Duodenal mucosa (tissue), 2 donors: Measurements from ENCODE around the gene SNRNP27.
"Not testable (repeated sequence)": the region's sequence is repeated elsewhere in the genome, so short reads cannot be mapped to it uniquely, and the experiment has no call there.

Source experiments
- H3K27ac ChIP-seq: one replicate; pipeline ENCODE4 v1.7.0; 2013; ENCODE audit warnings: low read depth, low read length
- H3K27me3 ChIP-seq, 2 donors: one replicate each; pipeline ENCODE4 v1.7.0; 2013; ENCODE audit warnings: low read length in 2 of 2, control low read depth in 1 of 2; ENCODE audit not compliant: insufficient read depth in 2 of 2, control insufficient read depth in 1 of 2
- H3K36me3 ChIP-seq, 2 donors: one replicate each; pipeline ENCODE4 v1.7.0; 2013; ENCODE audit warnings: low read length in 2 of 2, control low read depth in 1 of 2; ENCODE audit not compliant: insufficient read depth in 2 of 2, control insufficient read depth in 1 of 2
- H3K4me1 ChIP-seq, 2 donors: one replicate each; pipeline ENCODE4 v1.7.0; 2013; ENCODE audit warnings: low read length in 2 of 2, control low read depth in 1 of 2; ENCODE audit not compliant: insufficient read depth in 2 of 2, control insufficient read depth in 1 of 2
- H3K4me3 ChIP-seq, 2 donors: one replicate each; pipeline ENCODE4 v1.7.0; 2013; ENCODE audit warnings: low read length in 2 of 2, low read depth in 1 of 2
- H3K9ac ChIP-seq, 2 donors: one replicate each; pipeline ENCODE4 v1.7.0; 2013; ENCODE audit warnings: low read length in 2 of 2, low read depth in 1 of 2
- H3K9me3 ChIP-seq, 2 donors: one replicate each; pipeline ENCODE4 v1.7.0; 2013; ENCODE audit warnings: low read length in 2 of 2, control low read depth in 1 of 2; ENCODE audit not compliant: control insufficient read depth in 1 of 2

Gene SNRNP27

DNA sequence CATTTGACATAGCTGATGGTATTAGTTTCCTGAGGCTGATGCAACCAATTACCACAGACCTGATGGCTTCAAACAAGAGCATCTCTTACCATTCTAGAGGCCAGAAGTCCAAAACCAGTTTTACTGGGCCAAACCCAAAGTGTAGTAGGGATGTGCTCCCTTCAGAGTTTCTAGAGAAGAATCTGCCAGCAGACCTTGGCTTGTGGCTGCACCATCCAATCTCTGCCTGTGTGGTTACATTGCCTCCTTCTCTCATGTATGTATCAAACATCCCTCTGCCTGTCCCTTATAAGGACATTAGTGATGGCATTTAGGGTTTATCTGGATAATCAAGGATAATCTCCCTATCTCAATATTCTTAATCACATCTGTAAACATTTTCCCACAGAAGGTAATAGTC is 4.5 kb upstream of the SNRNP27 start:
- H3K9ac ChIP-seq: no peak overlapping the region
- H3K9me3 ChIP-seq: no peaks in the 10 kb centered on the region
- no peak overlapping the region for H3K27ac ChIP-seq
- H3K4me1 ChIP-seq: peaks cover 0 to 3% of the 10 kb centered on the region in 2 donors
- H3K27me3 ChIP-seq: no peaks in the 10 kb centered on the region
- H3K36me3 ChIP-seq: no peaks in the 10 kb centered on the region
- H3K4me3 ChIP-seq: no peak overlapping the region

DNA sequence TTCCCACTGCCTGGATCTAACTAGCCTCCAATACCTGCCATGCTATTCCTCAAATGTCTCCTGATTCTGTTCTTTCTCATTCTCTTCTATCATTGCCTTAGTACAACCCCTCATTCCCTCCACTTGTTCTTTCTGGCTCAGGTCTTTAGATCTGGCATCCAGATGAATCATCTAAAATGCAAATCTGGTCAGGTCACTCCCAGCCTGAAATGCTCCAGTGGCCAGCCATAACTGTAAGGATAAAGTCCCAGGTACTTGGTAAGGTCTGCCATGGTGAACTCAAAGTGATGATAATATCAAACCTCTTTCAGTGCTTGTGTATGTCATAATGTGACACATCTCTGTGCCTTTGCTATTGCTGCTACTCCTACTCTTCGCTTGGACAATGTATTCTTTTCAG is 2.9 kb upstream of the SNRNP27 start:
- H3K4me1 ChIP-seq: peaks cover 8 to 10% of the 10 kb centered on the region in 2 donors
- H3K4me3 ChIP-seq: no peak overlapping the region
- H3K9me3 ChIP-seq: no peaks in the 10 kb centered on the region
- H3K9ac ChIP-seq: no peak overlapping the region
- no peak overlapping the region for H3K27ac ChIP-seq
- no peaks in the 10 kb centered on the region for H3K27me3 ChIP-seq
- peaks cover 0 to under 1% of the 10 kb centered on the region in 2 donors for H3K36me3 ChIP-seq

DNA sequence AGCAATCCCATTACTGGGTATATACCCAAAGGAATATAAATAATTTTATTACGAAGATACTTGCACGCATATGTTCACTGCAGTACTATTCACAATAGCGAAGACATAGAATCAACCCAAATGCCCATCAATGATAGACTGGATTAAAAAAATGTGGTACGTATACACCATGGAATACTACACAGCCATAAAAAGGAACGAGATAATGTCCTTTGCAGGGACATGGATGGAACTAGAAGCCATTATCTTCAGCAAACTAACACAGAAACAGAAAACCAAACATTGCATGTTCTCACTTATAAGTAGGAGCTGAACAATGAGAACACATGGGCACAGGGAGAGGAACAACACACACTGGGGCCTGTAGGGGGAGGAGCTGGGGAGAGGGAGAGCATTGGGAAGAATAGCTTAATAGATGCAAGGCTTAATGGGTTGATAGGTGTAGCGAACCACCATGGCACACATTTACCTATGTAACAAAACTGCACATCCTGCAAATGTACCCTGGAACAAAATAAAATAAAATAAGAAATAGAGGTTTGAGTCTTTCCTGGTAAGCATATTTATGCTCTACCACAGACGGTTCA is 825 bp upstream of the SNRNP27 start:
- not testable (repeated sequence) for H3K27me3 ChIP-seq, H3K27ac ChIP-seq, H3K9ac ChIP-seq, H3K9me3 ChIP-seq
- Histone ChIP-seq H3K36me3 (peaks cover 18 to 21% of the 10 kb centered on the region in 2 donors), H3K4me1 (peaks cover 8 to 10% of the 10 kb centered on the region in 2 donors), H3K4me3 (peak overlapping the region in 1 of 2 donors; percentile 94)

DNA sequence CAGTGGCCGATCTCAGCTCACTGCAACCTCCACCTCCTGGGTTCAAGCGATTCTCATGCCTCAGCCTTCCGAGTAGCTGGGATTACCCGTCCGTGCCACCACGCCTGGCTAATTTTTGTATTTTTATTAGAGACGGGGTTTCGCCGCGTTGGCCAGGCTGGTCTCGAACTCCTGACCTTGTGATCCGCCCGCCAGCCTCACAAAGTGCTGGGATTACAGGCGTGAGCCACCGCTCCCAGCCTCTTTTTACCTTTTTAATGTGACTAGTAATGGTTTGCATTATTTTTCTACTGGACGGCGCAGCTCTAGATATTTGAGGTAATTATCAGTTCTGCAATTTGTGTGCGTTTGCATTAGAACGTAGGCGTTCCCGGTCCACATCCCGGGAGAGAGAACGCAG is 981 bp downstream of the SNRNP27 start:
- Histone ChIP-seq H3K9ac (peak overlapping the region; percentile 76 to 91), H3K4me3 (peak overlapping the region; percentile 80 to 94), H3K4me1 (peaks cover 8 to 10% of the 10 kb centered on the region in 2 donors), H3K36me3 (peaks cover 20 to 31% of the 10 kb centered on the region in 2 donors)
- H3K27me3 ChIP-seq, H3K9me3 ChIP-seq, H3K27ac ChIP-seq: not testable (repeated sequence)

DNA sequence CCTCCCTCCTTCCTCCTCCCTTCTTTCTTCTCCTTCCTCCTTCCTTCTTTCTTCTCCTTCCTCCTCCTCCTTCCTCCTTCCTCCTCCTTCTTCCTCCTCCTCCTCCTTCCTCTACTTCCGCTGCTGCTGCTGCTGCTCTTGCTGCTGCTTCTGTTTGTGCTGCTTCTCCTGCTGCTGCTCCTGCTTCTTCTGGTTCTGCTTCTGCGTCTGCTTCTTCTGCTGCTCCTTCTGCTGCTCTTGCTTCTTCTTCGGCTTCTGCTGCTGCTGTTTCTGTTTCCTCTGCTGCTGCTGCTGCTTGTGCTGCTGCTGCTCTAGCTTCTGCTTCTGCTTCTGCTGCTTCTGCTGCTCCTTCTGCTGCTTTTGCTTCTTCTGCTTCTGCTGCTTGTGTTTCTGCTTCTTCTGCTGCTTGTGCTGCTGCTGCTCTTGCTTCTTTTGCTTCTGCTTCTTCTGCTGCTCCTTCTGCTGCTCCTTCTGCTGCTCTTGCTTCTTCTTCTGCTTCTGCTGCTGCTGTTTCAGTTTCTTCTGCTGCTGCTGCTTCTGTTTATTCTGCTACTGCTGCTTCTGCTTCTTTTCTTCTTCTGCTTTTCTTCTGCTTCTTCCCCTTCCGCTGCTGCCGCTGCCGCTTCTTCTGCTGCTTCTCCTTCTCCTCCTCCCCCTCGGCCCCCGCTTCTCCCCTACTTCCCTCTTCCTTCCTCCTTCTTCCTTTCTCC is 8.6 kb downstream of the SNRNP27 start:
- Histone ChIP-seq H3K9ac (peak overlapping the region in 1 of 2 donors; percentile 43), H3K4me3 (peak overlapping the region in 1 of 2 donors; percentile 50), H3K27me3 (no peaks in the 10 kb centered on the region), H3K36me3 (peaks cover 27 to 67% of the 10 kb centered on the region in 2 donors), H3K4me1 (peaks cover 0 to 4% of the 10 kb centered on the region in 2 donors), H3K9me3 (no peaks in the 10 kb centered on the region), H3K27ac (no peak overlapping the region)

DNA sequence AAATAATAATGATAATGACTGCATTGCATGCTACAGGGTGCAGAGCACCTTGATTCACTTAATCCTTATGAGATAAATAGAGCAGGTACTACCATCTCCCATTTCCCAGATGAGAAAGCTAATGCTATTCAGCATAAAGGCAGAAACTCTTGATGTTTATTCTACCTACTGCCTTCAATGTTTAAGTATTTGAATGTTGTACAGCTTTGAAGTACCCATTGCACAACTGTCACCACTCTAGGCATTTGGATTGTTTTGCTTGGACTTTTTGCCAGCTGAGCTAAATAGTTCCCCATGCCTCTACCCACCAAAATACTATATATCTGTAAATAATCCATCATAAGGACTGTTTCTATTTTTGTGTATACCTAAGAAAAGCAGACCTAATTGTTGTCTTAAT is 13.5 kb downstream of the SNRNP27 start:
- Histone ChIP-seq H3K36me3 (peaks cover 9 to 58% of the 10 kb centered on the region in 2 donors), H3K9me3 (no peaks in the 10 kb centered on the region), H3K27ac (no peak overlapping the region), H3K27me3 (no peaks in the 10 kb centered on the region), H3K9ac (no peak overlapping the region), H3K4me3 (no peak overlapping the region), H3K4me1 (no peaks in the 10 kb centered on the region)

DNA sequence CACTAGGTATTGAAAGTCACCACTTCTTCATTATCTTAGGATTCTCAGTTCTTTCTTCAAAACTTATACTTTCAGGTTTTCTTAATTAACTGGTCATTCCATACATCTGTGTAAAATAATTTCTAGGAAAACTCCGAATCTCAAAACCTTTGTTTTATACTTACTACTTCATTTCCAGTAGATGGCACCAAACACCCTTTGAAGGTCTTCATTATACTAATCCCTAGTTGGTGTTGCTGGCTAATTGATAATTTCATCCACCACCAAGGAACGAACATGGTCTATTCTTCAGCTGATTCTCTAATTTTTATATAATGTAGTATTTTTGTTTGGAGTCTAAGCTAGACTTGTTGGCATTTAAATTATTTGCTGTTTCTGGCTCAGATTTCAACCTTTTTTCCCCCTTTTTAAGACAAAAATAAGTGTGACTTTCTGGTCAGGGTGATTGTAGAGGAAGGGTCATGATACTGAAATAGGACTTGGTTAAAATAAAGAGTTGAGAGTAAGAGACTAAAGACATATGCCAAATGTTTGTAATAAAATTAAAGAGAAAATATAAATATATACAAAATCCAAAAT is 18.3 kb downstream of the SNRNP27 start:
- peaks cover 11% of the 10 kb centered on the region in 2 donors for H3K4me1 ChIP-seq
- H3K36me3 ChIP-seq: peaks cover 3 to 32% of the 10 kb centered on the region in 2 donors
- no peaks in the 10 kb centered on the region for H3K27me3 ChIP-seq
- no peak overlapping the region for H3K4me3 ChIP-seq
- H3K9ac ChIP-seq: no peak overlapping the region
- H3K27ac ChIP-seq: no peak overlapping the region
- no peaks in the 10 kb centered on the region for H3K9me3 ChIP-seq

DNA sequence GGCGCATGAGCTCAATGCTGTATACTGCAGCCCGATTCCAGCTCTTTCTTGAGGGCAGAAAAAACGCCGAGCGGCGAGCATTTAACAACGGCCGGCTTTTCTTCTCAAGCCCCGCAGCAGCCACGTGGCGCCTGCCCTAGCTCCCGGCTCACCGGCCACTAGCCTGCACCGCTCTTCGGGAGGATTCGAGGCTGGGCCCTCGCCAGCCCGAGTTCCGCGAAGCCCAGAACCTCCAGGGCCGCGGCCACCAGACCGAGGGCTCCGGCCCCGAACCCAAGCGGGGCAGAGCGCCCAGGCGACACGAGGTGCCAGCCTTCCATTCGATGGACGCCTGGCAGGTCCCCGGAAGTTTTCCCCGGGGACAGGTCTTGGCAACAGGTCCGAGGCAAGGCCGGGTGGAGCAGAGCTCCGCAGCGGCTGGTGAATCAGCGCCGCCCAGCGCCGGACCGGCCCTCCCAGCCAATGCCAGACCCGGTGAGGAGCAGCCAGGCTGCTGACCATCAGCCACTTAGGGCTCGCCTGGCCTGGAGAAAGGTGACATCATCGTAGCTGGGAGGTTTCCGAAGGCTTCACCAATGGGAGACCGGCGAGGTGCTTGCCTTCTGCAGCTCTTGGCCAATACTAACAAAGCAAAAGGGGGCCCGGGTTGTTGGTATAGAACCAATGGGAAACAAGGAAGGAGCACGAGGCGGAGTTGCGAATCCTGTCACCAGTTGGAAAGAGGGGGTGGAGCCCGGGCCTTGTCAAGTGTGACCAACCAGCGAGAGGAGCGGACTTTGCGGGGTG is 20.6 kb downstream of the SNRNP27 start:
- Histone ChIP-seq H3K9me3 (no peaks in the 10 kb centered on the region), H3K36me3 (peaks cover 5 to 21% of the 10 kb centered on the region in 2 donors)

DNA sequence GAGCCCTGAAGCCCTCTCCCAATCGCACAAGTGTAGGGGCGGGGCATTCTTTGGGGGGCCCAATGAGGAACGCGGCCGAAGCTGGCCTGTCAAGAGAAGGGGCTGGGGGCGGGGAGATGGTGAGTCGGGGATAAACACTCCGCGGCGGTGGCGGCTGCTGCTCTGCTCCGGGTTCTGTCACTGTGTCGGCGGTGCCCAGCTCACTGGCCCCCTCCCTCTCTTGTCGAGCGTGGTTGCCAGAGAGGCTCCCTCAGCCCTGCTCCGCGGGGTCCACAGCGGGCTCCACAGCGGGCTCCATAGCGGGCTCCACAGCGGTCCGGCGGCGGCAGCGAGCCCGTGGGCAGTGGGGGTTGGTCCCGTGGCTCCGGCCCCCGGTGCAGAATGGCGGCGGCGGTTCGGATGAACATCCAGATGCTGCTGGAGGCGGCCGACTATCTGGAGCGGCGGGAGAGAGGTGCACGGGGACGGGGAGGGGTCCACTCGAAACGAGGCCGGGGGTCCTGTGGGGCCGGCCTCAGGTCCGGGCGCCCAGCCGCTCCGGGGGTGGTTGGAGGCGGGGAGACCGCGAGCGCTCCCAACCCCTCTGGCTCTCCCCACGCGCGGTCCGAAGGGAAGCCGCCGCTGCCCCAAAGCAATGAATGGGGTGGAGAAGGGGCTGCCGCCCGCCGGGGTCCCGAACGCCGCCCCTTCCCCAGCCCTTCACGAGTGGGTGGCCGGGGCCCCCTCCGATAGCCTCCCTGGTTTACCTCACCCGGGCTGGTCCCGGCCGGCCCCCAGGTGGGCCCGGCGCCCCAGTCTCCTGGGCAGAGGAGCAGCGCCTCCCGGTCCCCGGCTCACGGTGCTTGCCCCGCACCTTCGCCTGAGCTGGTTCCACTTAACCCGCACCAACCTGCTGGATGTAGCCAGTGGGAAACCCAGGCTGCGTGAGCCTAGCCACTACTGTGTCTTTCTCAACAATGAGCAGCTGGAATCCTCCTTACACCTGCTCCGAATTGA is 21.5 kb downstream of the SNRNP27 start, which contains the start of gene MXD1:
Gene MXD1 (plus strand): TSS at position 160 of the 996 bp plus-strand sequence. CDS start 222 bp downstream, at position 382.
- Histone ChIP-seq H3K27ac (peak within 1 kb of the TSS; percentile 99), H3K4me1 (peaks cover 15% of the 10 kb centered on the region in 2 donors), H3K27me3 (no peaks in the 10 kb centered on the region), H3K36me3 (peaks cover 13 to 25% of the 10 kb centered on the region in 2 donors), H3K9ac (peak within 1 kb of the TSS; percentile 93 to 96), H3K4me3 (peak within 1 kb of the TSS; percentile 76 to 80), H3K9me3 (no peaks in the 10 kb centered on the region)

More for the DNA sequence above, 20.6 kb downstream of the SNRNP27 start:
- no peaks in the 10 kb centered on the region for H3K27me3 ChIP-seq
- peak overlapping the region; percentile 75 to 76 for H3K4me3 ChIP-seq
- H3K9ac ChIP-seq: peak overlapping the region; percentile 86 to 96
- peaks cover 12 to 15% of the 10 kb centered on the region in 2 donors for H3K4me1 ChIP-seq
- H3K27ac ChIP-seq: peak overlapping the region; percentile 99
